SKM-1 treated with dmso at 0.1 percent for 144 hours (cell line): ENCODE results near the gene SPDYE11.
"Not testable (repeated sequence)": the region's sequence is repeated elsewhere in the genome, so short reads cannot be mapped to it uniquely, and the experiment has no call there.

Experiments used
- DNase-seq: peaks from one replicate; lab custom pipeline; 2025; ENCODE audit not compliant: unreplicated experiment; lab: John Stamatoyannopoulos, UW

Gene SPDYE11

GRCh38 chr7:73057811-73058210 is at the start of gene SPDYE11:
Gene SPDYE11, minus strand, starts transcription at chr7:73057911. Its CDS starts 1,800 bp downstream, at chr7:73056111.
- not testable (repeated sequence) for DNase-seq

- DNase-seq: not testable (repeated sequence)
These were observed 28.2 kb upstream of the SPDYE11 start, which contains the start of gene SPDYE9 for GRCh38 chr7:73085938-73086337. Gene SPDYE9, minus strand, starts transcription at chr7:73086038. Its CDS starts 1,800 bp downstream, at chr7:73084238.

- not testable (repeated sequence) for DNase-seq
These were observed 28.0 kb downstream of the SPDYE11 start, which contains the start of gene SPDYE8 for GRCh38 chr7:73029666-73030065. Gene SPDYE8, minus strand, starts transcription at chr7:73029766. Its CDS starts 1,800 bp downstream, at chr7:73027966.

GRCh38 chr7:73006491-73006890 is 51.2 kb downstream of the SPDYE11 start:
- not testable (repeated sequence) for DNase-seq

- not testable (repeated sequence) for DNase-seq
These were observed 51.8 kb downstream of the SPDYE11 start for GRCh38 chr7:73005693-73006447.

- not testable (repeated sequence) for DNase-seq
These were observed 52.4 kb downstream of the SPDYE11 start for GRCh38 chr7:73005356-73005692.

- DNase-seq: not testable (repeated sequence)
These were observed 59.7 kb downstream of the SPDYE11 start for GRCh38 chr7:72997887-72998468.
